Fibroblast of lung (primary cell): ENCODE data around the gene TBRG4.

Source experiments
- EZH2 ChIP-seq: IDR thresholded peaks from 2 replicates; pipeline ENCODE4 v1.5.1; 2012; ENCODE audit warnings: low read length, control low read depth, mild to moderate bottlenecking; ENCODE audit errors: missing control alignments
- TF ChIP-seq, protein P1 (sequence below), 2 donors: IDR thresholded peaks in 1 of 2; conservative IDR thresholded peaks in 1 of 2; 1 replicate in 1 of 2; 2 replicates in 1 of 2; pipeline ENCODE4 v1.5.1; 2011 to 2012; ENCODE audit warnings: low read length in 2 of 2, control low read depth in 1 of 2, inconsistent platforms in 1 of 2, low read depth in 1 of 2, mild to moderate bottlenecking in 1 of 2

- TF ChIP-seq, protein P1, sequence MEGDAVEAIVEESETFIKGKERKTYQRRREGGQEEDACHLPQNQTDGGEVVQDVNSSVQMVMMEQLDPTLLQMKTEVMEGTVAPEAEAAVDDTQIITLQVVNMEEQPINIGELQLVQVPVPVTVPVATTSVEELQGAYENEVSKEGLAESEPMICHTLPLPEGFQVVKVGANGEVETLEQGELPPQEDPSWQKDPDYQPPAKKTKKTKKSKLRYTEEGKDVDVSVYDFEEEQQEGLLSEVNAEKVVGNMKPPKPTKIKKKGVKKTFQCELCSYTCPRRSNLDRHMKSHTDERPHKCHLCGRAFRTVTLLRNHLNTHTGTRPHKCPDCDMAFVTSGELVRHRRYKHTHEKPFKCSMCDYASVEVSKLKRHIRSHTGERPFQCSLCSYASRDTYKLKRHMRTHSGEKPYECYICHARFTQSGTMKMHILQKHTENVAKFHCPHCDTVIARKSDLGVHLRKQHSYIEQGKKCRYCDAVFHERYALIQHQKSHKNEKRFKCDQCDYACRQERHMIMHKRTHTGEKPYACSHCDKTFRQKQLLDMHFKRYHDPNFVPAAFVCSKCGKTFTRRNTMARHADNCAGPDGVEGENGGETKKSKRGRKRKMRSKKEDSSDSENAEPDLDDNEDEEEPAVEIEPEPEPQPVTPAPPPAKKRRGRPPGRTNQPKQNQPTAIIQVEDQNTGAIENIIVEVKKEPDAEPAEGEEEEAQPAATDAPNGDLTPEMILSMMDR (conservative IDR thresholded peaks at IDR 0.05 in 1 of 2, IDR thresholded peaks at IDR 0.05 in 1 of 2; ENCODE audit: low read depth in 1 of 2, low read length in 2 of 2): no peak
- TF ChIP-seq EZH2: no peak
These were observed 12.3 kb downstream of the TBRG4 start for GRCh38 chr7:45098983-45099839.
